Fibroblast of the aortic adventitia (primary cell): ENCODE data around the gene RMND5B. TPM values are rescaled to one million over a fixed set of nuclear protein-coding genes. Genes with fewer than 3 reads are reported as not detected.
"Not testable (repeated sequence)": the region's sequence is repeated elsewhere in the genome, so short reads cannot be mapped to it uniquely, and the experiment has no call there.

ENCODE experiments used
- DNase-seq: peaks from one replicate; pipeline ENCODE4 v3.0.0-alpha.2; 2010; ENCODE audit warnings: low read depth
- H3K4me3 ChIP-seq: 2 replicates; pipeline ENCODE4 v1.5.1; 2011; ENCODE audit warnings: low read depth, mild to moderate bottlenecking, control low read depth, low read length, moderate library complexity
- CTCF ChIP-seq: IDR thresholded peaks from 2 replicates; pipeline ENCODE4 v1.5.1; 2011; ENCODE audit warnings: mild to moderate bottlenecking, low read length, control low read depth, inconsistent platforms; ENCODE audit not compliant: insufficient read depth
- total RNA-seq: library from RNA; depleted of rRNA; stranded (reverse); fragments of >200 nt; gene quantifications from 2 replicates; pipeline ENCODE4 v1.2.3, GENCODE V29; 2012; ENCODE audit warnings: low replicate concordance

Gene RMND5B
- 11.8 and 25.8 TPM in 2 replicates for total RNA-seq

- no peak for TF ChIP-seq CTCF
- DNase-seq: peak; percentile 69
- peak within 1 kb of the TSS; percentile 79 for H3K4me3 ChIP-seq
Observed at GRCh38 chr5:178130576-178131445, at the start of gene RMND5B. Gene RMND5B, plus strand, starts transcription at chr5:178131014. Its CDS starts 7,106 bp downstream, at chr5:178138120.

GRCh38 chr5:178081571-178082243 is 49.1 kb upstream of the RMND5B start:
- DNase-seq: no peak
- H3K4me3 ChIP-seq: no peak overlapping the region
- TF ChIP-seq CTCF: no peak

- DNase-seq: no peak
- no peak for TF ChIP-seq CTCF
- no peak overlapping the region for H3K4me3 ChIP-seq
Observed at GRCh38 chr5:178083922-178084321, 46.9 kb upstream of the RMND5B start.

- H3K4me3 ChIP-seq: no peak overlapping the region
- TF ChIP-seq CTCF: no peak
- DNase-seq: no peak
Observed at GRCh38 chr5:178085316-178085715, 45.5 kb upstream of the RMND5B start.

- TF ChIP-seq CTCF: no peak
- no peak for DNase-seq
Observed at GRCh38 chr5:178086266-178086665, 44.5 kb upstream of the RMND5B start.

GRCh38 chr5:178087199-178087598 is 43.6 kb upstream of the RMND5B start:
- not testable (repeated sequence) for DNase-seq, H3K4me3 ChIP-seq

More at GRCh38 chr5:178086266-178086665, 44.5 kb upstream of the RMND5B start:
- H3K4me3 ChIP-seq: no peak overlapping the region

- DNase-seq: no peak
- no peak for TF ChIP-seq CTCF
- no peak overlapping the region for H3K4me3 ChIP-seq
Observed at GRCh38 chr5:178090856-178091255, 40.0 kb upstream of the RMND5B start.
